ENCODE measurements around the gene KANK2. TPM values are rescaled to one million over a fixed set of nuclear protein-coding genes. Genes with fewer than 3 reads are reported as not detected.

The KANK2 gene
- total RNA-seq, 1 experiment from 2014 or later = 85.8 TPM

GRCh38 chr19:11240008-11240444 is 42.7 kb upstream of the KANK2 start:
- no peak for DNase-seq (ENCODE audit: low spot score)
- BruUV-seq (replicated peaks) = no TSS peak
- no peak for TF ChIP-seq EZH2 (IDR thresholded peaks at IDR 0.05; ENCODE audit: borderline replicate concordance, low read depth, low read length, poor library complexity, severe bottlenecking)
- TF ChIP-seq, protein P1, sequence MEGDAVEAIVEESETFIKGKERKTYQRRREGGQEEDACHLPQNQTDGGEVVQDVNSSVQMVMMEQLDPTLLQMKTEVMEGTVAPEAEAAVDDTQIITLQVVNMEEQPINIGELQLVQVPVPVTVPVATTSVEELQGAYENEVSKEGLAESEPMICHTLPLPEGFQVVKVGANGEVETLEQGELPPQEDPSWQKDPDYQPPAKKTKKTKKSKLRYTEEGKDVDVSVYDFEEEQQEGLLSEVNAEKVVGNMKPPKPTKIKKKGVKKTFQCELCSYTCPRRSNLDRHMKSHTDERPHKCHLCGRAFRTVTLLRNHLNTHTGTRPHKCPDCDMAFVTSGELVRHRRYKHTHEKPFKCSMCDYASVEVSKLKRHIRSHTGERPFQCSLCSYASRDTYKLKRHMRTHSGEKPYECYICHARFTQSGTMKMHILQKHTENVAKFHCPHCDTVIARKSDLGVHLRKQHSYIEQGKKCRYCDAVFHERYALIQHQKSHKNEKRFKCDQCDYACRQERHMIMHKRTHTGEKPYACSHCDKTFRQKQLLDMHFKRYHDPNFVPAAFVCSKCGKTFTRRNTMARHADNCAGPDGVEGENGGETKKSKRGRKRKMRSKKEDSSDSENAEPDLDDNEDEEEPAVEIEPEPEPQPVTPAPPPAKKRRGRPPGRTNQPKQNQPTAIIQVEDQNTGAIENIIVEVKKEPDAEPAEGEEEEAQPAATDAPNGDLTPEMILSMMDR (conservative IDR thresholded peaks at IDR 0.05; ENCODE audit: low read depth, low read length) = no peak
- ChIA-PET POLR2A (ENCODE audit: low non-redundant PET) (interaction anchor here (0.5 kb wide), 1 partner anchor 93 kb away, joined by 3 read pairs; no protein-coding TSS in a partner anchor), CTCF (interaction anchor here (0.7 kb wide), 1 partner anchor 13 kb away, joined by 3 read pairs; no protein-coding TSS in a partner anchor)
- intact Hi-C loops (cut with micrococcal nuclease; ENCODE audit: unreplicated experiment) = no loop called here
- Histone ChIP-seq H3K36me3 (ENCODE audit: insufficient read depth, low read length, poor library complexity, severe bottlenecking) (no peaks in the 10 kb centered on the region), H3K27ac (ENCODE audit: low read depth, low read length, poor library complexity, severe bottlenecking) (no peak overlapping the region), H3K27me3 (replicated peaks; ENCODE audit: insufficient read depth, low read depth, low read length, poor library complexity) (no peaks in the 10 kb centered on the region), H3K9me3 (ENCODE audit: low read depth, low read length, poor library complexity, severe bottlenecking) (no peaks in the 10 kb centered on the region), H3K4me3 (ENCODE audit: low read depth, low read length, poor library complexity, severe bottlenecking) (no peak overlapping the region), H3K4me1 (ENCODE audit: insufficient read depth, low read length, poor library complexity, severe bottlenecking) (peaks cover 9% of the 10 kb centered on the region)

DNA sequence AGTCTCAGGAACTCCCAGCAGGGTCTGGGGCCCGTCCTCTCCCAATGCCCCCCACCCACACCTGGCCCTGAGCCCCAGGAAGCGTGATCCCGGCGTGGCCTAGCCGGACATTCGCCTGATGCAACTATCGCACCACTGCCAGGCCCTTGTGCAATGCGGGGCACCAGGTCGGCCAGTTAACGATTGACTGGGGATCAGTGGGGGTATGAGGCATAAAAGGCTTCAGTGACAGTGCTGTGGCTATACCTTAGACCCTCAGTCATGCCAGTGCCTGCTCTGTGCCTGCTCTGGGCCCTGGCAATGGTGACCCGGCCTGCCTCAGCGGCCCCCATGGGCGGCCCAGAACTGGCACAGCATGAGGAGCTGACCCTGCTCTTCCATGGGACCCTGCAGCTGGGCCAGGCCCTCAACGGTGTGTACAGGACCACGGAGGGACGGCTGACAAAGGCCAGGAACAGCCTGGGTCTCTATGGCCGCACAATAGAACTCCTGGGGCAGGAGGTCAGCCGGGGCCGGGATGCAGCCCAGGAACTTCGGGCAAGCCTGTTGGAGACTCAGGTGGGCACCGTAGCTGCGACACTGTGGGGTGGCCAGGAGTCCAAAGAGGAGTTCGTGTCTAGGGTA is 42.1 kb upstream of the KANK2 start, which contains the start of gene ANGPTL8:
TSS of gene ANGPTL8 (plus strand) at position 243 of the 624 bp plus-strand sequence. CDS start at position 262, 19 bp downstream.
- no peak for DNase-seq (ENCODE audit: low spot score)
- H3K4me3 ChIP-seq (ENCODE audit: low read depth, low read length, poor library complexity, severe bottlenecking) = no peak within 1 kb of the TSS
- intact Hi-C loops (cut with micrococcal nuclease; ENCODE audit: unreplicated experiment) = no loop called here
- no peaks in the 10 kb centered on the region for H3K36me3 ChIP-seq (ENCODE audit: insufficient read depth, low read length, poor library complexity, severe bottlenecking)
- TF ChIP-seq EZH2 (IDR thresholded peaks at IDR 0.05; ENCODE audit: borderline replicate concordance, low read depth, low read length, poor library complexity, severe bottlenecking) = no peak
- TF ChIP-seq, protein P1 (conservative IDR thresholded peaks at IDR 0.05; ENCODE audit: low read depth, low read length) = no peak
- BruUV-seq (replicated peaks) = no TSS peak
- ChIA-PET CTCF (interaction anchor here (0.7 kb wide), 1 partner anchor 12 kb away, joined by 3 read pairs; no protein-coding TSS in a partner anchor), POLR2A (ENCODE audit: low non-redundant PET) (no interaction called here)
- H3K9me3 ChIP-seq (ENCODE audit: low read depth, low read length, poor library complexity, severe bottlenecking) = no peaks in the 10 kb centered on the region
- no peak within 1 kb of the TSS for H3K27ac ChIP-seq (ENCODE audit: low read depth, low read length, poor library complexity, severe bottlenecking)
- no peaks in the 10 kb centered on the region for H3K27me3 ChIP-seq (replicated peaks; ENCODE audit: insufficient read depth, low read depth, low read length, poor library complexity)
- H3K4me1 ChIP-seq (ENCODE audit: insufficient read depth, low read length, poor library complexity, severe bottlenecking) = peaks cover 9% of the 10 kb centered on the region

GRCh38 chr19:11238781-11239376 is 41.5 kb upstream of the KANK2 start:
- no TSS peak for BruUV-seq (replicated peaks)
- H3K4me3 ChIP-seq (ENCODE audit: low read depth, low read length, poor library complexity, severe bottlenecking) = no peak overlapping the region
- TF ChIP-seq, protein P1 (conservative IDR thresholded peaks at IDR 0.05; ENCODE audit: low read depth, low read length) = no peak
- TF ChIP-seq EZH2 (IDR thresholded peaks at IDR 0.05; ENCODE audit: borderline replicate concordance, low read depth, low read length, poor library complexity, severe bottlenecking) = no peak
- H3K27ac ChIP-seq (ENCODE audit: low read depth, low read length, poor library complexity, severe bottlenecking) = no peak overlapping the region
- CTCF ChIA-PET = no interaction called here
- no peaks in the 10 kb centered on the region for H3K27me3 ChIP-seq (replicated peaks; ENCODE audit: insufficient read depth, low read depth, low read length, poor library complexity)
- no peaks in the 10 kb centered on the region for H3K36me3 ChIP-seq (ENCODE audit: insufficient read depth, low read length, poor library complexity, severe bottlenecking)
- intact Hi-C loops (cut with micrococcal nuclease; ENCODE audit: unreplicated experiment) = no loop called here
- no peaks in the 10 kb centered on the region for H3K9me3 ChIP-seq (ENCODE audit: low read depth, low read length, poor library complexity, severe bottlenecking)
- POLR2A ChIA-PET (ENCODE audit: low non-redundant PET) = no interaction called here
- peaks cover 9% of the 10 kb centered on the region for H3K4me1 ChIP-seq (ENCODE audit: insufficient read depth, low read length, poor library complexity, severe bottlenecking)
- no peak for DNase-seq (ENCODE audit: low spot score)

All from A673 (cell line).